ENCODE results near the gene NOTCH2NLA.
A peak's percentile ranks its signal among the peaks of the same experiment; 100 is the strongest.
"Not testable (repeated sequence)": the region's sequence is repeated elsewhere in the genome, so short reads cannot be mapped to it uniquely, and the experiment has no call there.

Gene NOTCH2NLA

GRCh38 chr1:146260006-146260730 lies 31.3 kb upstream of the NOTCH2NLA start:
- not testable (repeated sequence) for H3K9ac ChIP-seq; H3K79me2 ChIP-seq (ENCODE audit: insufficient read depth, low read depth); H2AFZ ChIP-seq (ENCODE audit: low read depth); H3K4me1 ChIP-seq (ENCODE audit: low read depth, poor library complexity, severe bottlenecking); H4K20me1 ChIP-seq (ENCODE audit: insufficient read depth); H3K36me3 ChIP-seq (ENCODE audit: insufficient read depth); H3K27me3 ChIP-seq (ENCODE audit: insufficient read depth, low read depth); H3K4me2 ChIP-seq; H3K27ac ChIP-seq; H3K4me3 ChIP-seq (IDR thresholded peaks at IDR 0.05; ENCODE audit: insufficient read depth, low read depth, low read length)

- not testable (repeated sequence) for H3K4me2 ChIP-seq; H3K27me3 ChIP-seq (ENCODE audit: insufficient read depth, low read depth); H2AFZ ChIP-seq (ENCODE audit: low read depth); H3K79me2 ChIP-seq (ENCODE audit: insufficient read depth, low read depth); H3K9ac ChIP-seq; H3K4me1 ChIP-seq (ENCODE audit: low read depth, poor library complexity, severe bottlenecking); H4K20me1 ChIP-seq (ENCODE audit: insufficient read depth); H3K4me3 ChIP-seq (IDR thresholded peaks at IDR 0.05; ENCODE audit: insufficient read depth, low read depth, low read length); H3K36me3 ChIP-seq (ENCODE audit: insufficient read depth); H3K27ac ChIP-seq
Observed at GRCh38 chr1:146257992-146258552, 29.3 kb upstream of the NOTCH2NLA start.

GRCh38 chr1:146254569-146255197 lies 25.9 kb upstream of the NOTCH2NLA start:
- H3K27ac ChIP-seq, result 0 out of 2 replicates have a peak overlapping the region, but pooled peaks have one; percentile 32
- not testable (repeated sequence) for H3K4me1 ChIP-seq (ENCODE audit: low read depth, poor library complexity, severe bottlenecking)

GRCh38 chr1:146253249-146253855 lies 24.5 kb upstream of the NOTCH2NLA start:
- H4K20me1 ChIP-seq (ENCODE audit: insufficient read depth); H3K27ac ChIP-seq; H3K36me3 ChIP-seq (ENCODE audit: insufficient read depth); H2AFZ ChIP-seq (ENCODE audit: low read depth); H3K9ac ChIP-seq; H3K4me1 ChIP-seq (ENCODE audit: low read depth, poor library complexity, severe bottlenecking); H3K4me3 ChIP-seq (IDR thresholded peaks at IDR 0.05; ENCODE audit: insufficient read depth, low read depth, low read length); H3K4me2 ChIP-seq; H3K79me2 ChIP-seq (ENCODE audit: insufficient read depth, low read depth); H3K27me3 ChIP-seq (ENCODE audit: insufficient read depth, low read depth): not testable (repeated sequence)

More at GRCh38 chr1:146254569-146255197, 25.9 kb upstream of the NOTCH2NLA start:
- H2AFZ ChIP-seq (ENCODE audit: low read depth); H3K27me3 ChIP-seq (ENCODE audit: insufficient read depth, low read depth); H3K9ac ChIP-seq; H3K36me3 ChIP-seq (ENCODE audit: insufficient read depth); H3K4me3 ChIP-seq (IDR thresholded peaks at IDR 0.05; ENCODE audit: insufficient read depth, low read depth, low read length); H4K20me1 ChIP-seq (ENCODE audit: insufficient read depth); H3K4me2 ChIP-seq; H3K79me2 ChIP-seq (ENCODE audit: insufficient read depth, low read depth): not testable (repeated sequence)

- not testable (repeated sequence) for H4K20me1 ChIP-seq (ENCODE audit: insufficient read depth); H2AFZ ChIP-seq (ENCODE audit: low read depth); H3K4me1 ChIP-seq (ENCODE audit: low read depth, poor library complexity, severe bottlenecking); H3K9ac ChIP-seq; H3K79me2 ChIP-seq (ENCODE audit: insufficient read depth, low read depth); H3K4me2 ChIP-seq; H3K4me3 ChIP-seq (IDR thresholded peaks at IDR 0.05; ENCODE audit: insufficient read depth, low read depth, low read length); H3K27me3 ChIP-seq (ENCODE audit: insufficient read depth, low read depth); H3K36me3 ChIP-seq (ENCODE audit: insufficient read depth); H3K27ac ChIP-seq
Observed at GRCh38 chr1:146251523-146251922, 22.7 kb upstream of the NOTCH2NLA start.

- H3K27ac ChIP-seq; H3K4me3 ChIP-seq (IDR thresholded peaks at IDR 0.05; ENCODE audit: insufficient read depth, low read depth, low read length); H3K36me3 ChIP-seq (ENCODE audit: insufficient read depth); H3K9ac ChIP-seq; H3K4me2 ChIP-seq; H2AFZ ChIP-seq (ENCODE audit: low read depth); H3K79me2 ChIP-seq (ENCODE audit: insufficient read depth, low read depth); H3K27me3 ChIP-seq (ENCODE audit: insufficient read depth, low read depth); H3K4me1 ChIP-seq (ENCODE audit: low read depth, poor library complexity, severe bottlenecking); H4K20me1 ChIP-seq (ENCODE audit: insufficient read depth): not testable (repeated sequence)
Observed at GRCh38 chr1:146248643-146249042, 19.8 kb upstream of the NOTCH2NLA start.

- H2AFZ ChIP-seq (ENCODE audit: low read depth); H3K36me3 ChIP-seq (ENCODE audit: insufficient read depth); H3K79me2 ChIP-seq (ENCODE audit: insufficient read depth, low read depth); H4K20me1 ChIP-seq (ENCODE audit: insufficient read depth); H3K4me1 ChIP-seq (ENCODE audit: low read depth, poor library complexity, severe bottlenecking); H3K4me3 ChIP-seq (IDR thresholded peaks at IDR 0.05; ENCODE audit: insufficient read depth, low read depth, low read length); H3K9ac ChIP-seq; H3K27me3 ChIP-seq (ENCODE audit: insufficient read depth, low read depth); H3K4me2 ChIP-seq; H3K27ac ChIP-seq: not testable (repeated sequence)
Observed at GRCh38 chr1:146236626-146237025, 7.8 kb upstream of the NOTCH2NLA start.

GRCh38 chr1:146236026-146236601 lies 7.3 kb upstream of the NOTCH2NLA start:
- not testable (repeated sequence) for H3K27me3 ChIP-seq (ENCODE audit: insufficient read depth, low read depth); H2AFZ ChIP-seq (ENCODE audit: low read depth); H3K79me2 ChIP-seq (ENCODE audit: insufficient read depth, low read depth); H3K27ac ChIP-seq; H3K4me3 ChIP-seq (IDR thresholded peaks at IDR 0.05; ENCODE audit: insufficient read depth, low read depth, low read length); H3K9ac ChIP-seq; H4K20me1 ChIP-seq (ENCODE audit: insufficient read depth); H3K4me2 ChIP-seq; H3K4me1 ChIP-seq (ENCODE audit: low read depth, poor library complexity, severe bottlenecking); H3K36me3 ChIP-seq (ENCODE audit: insufficient read depth)

GRCh38 chr1:146228144-146228682 lies 608 bp downstream of the NOTCH2NLA start:
- not testable (repeated sequence) for H3K79me2 ChIP-seq (ENCODE audit: insufficient read depth, low read depth); H3K27me3 ChIP-seq (ENCODE audit: insufficient read depth, low read depth); H3K4me3 ChIP-seq (IDR thresholded peaks at IDR 0.05; ENCODE audit: insufficient read depth, low read depth, low read length); H3K4me1 ChIP-seq (ENCODE audit: low read depth, poor library complexity, severe bottlenecking); H4K20me1 ChIP-seq (ENCODE audit: insufficient read depth); H3K36me3 ChIP-seq (ENCODE audit: insufficient read depth)
- Histone ChIP-seq H2AFZ (ENCODE audit: low read depth) (peak overlapping the region; percentile 65; the same call in 1 of the 2 replicates), H3K27ac (peak overlapping the region; percentile 58), H3K4me2 (peak overlapping the region; percentile 37; the same call in 1 of the 2 replicates), H3K9ac (peak overlapping the region; percentile 68)

Data from KMS-11 (cell line).